NT2/D1 (cell line): ENCODE measurements around the gene PTPRN2.

Source experiments
- SUZ12 ChIP-seq: IDR thresholded peaks from 2 replicates; pipeline ENCODE4 v1.6.1; 2011; ENCODE audit not compliant: insufficient read length, insufficient read depth; ENCODE audit errors: extremely low read depth
- YY1 ChIP-seq: IDR thresholded peaks from 2 replicates; pipeline ENCODE4 v1.6.1; 2011; ENCODE audit not compliant: insufficient read length, insufficient read depth

DNA sequence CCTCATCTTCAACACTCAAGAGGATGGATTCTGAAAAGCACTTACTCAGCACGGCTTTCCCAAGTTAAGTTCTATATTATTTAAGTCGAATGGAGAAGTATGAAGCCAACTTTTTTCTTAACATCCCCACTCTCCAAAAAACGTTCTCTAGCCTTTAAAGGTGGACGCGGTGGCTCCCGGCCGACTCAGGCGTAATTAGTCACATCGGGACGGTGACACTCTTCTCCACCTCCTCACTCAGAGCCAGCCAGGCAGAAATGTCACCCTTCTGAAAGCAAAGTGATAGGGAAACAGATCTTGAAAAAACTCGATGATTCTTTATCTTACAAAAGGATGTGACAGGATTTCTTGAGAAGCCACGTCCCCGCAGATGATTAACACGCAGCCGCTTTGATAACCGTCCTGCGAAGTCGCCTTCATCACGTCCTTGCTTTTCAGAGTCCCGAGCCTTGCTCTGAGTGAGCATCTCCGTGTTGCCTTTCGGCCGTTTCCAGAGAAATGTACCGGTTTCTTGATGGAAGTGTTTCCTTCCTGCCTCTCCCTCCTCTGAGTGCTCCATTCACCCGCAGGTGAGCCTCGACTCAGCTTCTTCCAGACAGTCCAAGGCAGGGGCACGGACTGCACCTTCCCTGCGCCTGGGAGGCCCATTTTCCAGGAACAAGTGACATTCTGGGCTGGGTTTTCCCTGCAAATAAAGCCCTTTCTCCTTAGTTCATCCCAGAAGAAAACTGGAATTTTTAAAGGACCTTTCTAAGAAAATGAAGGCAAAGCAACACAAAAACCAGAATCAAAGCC is 936.1 kb downstream of the PTPRN2 start:
- TF ChIP-seq YY1 (no peak), SUZ12 (no peak)
